A549 (cell line): ENCODE data around the gene B3GLCT.

Experiments used
- ATOH8 ChIP-seq: fragments of 250-450 bp; sonication (Bioruptor Pico); IDR thresholded peaks from 2 replicates; pipeline ENCODE4 v1.5.0; 2020; ENCODE audit warnings: low read depth, mild to moderate bottlenecking, moderate library complexity
- CBX8 ChIP-seq: fragments of 200-600 bp; sonication (generic); IDR thresholded peaks from 2 replicates; pipeline ENCODE4 v1.6.1; 2016
- CTCF ChIP-seq: fragments of >200 bp; sonication (Bioruptor Twin); formaldehyde crosslinking; IDR thresholded peaks from 3 replicates; pipeline ENCODE4 v1.5.1; 2016
- ESRRA ChIP-seq: fragments of 150-350 bp; IDR thresholded peaks from 2 replicates; pipeline ENCODE4 v1.6.1; 2014; ENCODE audit warnings: mild to moderate bottlenecking, low read length, borderline replicate concordance
- JUNB ChIP-seq: fragments of >200 bp; sonication (Bioruptor Twin); formaldehyde crosslinking; IDR thresholded peaks from 2 replicates; pipeline ENCODE4 v1.6.1; 2016
- NR3C1 ChIP-seq: fragments of >200 bp; sonication (Bioruptor Twin); formaldehyde crosslinking; IDR thresholded peaks from 3 replicates; pipeline ENCODE4 v1.6.1; 2017
- POLR2A ChIP-seq: IDR thresholded peaks from 2 replicates; pipeline ENCODE4 v1.6.1; 2012; ENCODE audit warnings: mild to moderate bottlenecking, low read length
- ZFP36 ChIP-seq: fragments of 450-650 bp; IDR thresholded peaks from 2 replicates; pipeline ENCODE4 v1.6.1; 2014; ENCODE audit warnings: borderline replicate concordance; ENCODE audit not compliant: partially characterized antibody
- TF ChIP-seq, protein P1 (sequence below): fragments of >200 bp; sonication (Bioruptor Twin); formaldehyde crosslinking; IDR thresholded peaks from 3 replicates; pipeline ENCODE4 v1.6.1; 2016
- TF ChIP-seq, protein P2 (sequence below): IDR thresholded peaks from 2 replicates; pipeline ENCODE4 v1.6.1; 2012; ENCODE audit warnings: low read depth, borderline replicate concordance
- TF ChIP-seq, protein P3 (sequence below): IDR thresholded peaks from 2 replicates; pipeline ENCODE4 v1.6.1; 2012

- TF ChIP-seq JUNB (no peak), ZFP36 (no peak), POLR2A (no peak), CTCF (no peak), NR3C1 (no peak), ESRRA (no peak), ATOH8 (CRISPR knock-in tag) (no peak), CBX8 (no peak)
- TF ChIP-seq, protein P1, sequence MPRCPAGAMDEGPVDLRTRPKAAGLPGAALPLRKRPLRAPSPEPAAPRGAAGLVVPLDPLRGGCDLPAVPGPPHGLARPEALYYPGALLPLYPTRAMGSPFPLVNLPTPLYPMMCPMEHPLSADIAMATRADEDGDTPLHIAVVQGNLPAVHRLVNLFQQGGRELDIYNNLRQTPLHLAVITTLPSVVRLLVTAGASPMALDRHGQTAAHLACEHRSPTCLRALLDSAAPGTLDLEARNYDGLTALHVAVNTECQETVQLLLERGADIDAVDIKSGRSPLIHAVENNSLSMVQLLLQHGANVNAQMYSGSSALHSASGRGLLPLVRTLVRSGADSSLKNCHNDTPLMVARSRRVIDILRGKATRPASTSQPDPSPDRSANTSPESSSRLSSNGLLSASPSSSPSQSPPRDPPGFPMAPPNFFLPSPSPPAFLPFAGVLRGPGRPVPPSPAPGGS, result no peak
- TF ChIP-seq, protein P2, sequence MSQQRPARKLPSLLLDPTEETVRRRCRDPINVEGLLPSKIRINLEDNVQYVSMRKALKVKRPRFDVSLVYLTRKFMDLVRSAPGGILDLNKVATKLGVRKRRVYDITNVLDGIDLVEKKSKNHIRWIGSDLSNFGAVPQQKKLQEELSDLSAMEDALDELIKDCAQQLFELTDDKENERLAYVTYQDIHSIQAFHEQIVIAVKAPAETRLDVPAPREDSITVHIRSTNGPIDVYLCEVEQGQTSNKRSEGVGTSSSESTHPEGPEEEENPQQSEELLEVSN, result no peak
- TF ChIP-seq, protein P3, sequence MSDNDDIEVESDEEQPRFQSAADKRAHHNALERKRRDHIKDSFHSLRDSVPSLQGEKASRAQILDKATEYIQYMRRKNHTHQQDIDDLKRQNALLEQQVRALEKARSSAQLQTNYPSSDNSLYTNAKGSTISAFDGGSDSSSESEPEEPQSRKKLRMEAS, result no peak
Observed at GRCh38 chr13:31184981-31185645, 14.7 kb upstream of the B3GLCT start.
